HG03280 (cell line): ENCODE data around the gene RESP18.

Experiments
- ATAC-seq: cut with Tn5 transposase; IDR thresholded peaks from one replicate; pipeline ENCODE4 v1.9.1; 2021; ENCODE audit warnings: mild to moderate bottlenecking, moderate library complexity; ENCODE audit not compliant: unreplicated experiment

The RESP18 gene

DNA sequence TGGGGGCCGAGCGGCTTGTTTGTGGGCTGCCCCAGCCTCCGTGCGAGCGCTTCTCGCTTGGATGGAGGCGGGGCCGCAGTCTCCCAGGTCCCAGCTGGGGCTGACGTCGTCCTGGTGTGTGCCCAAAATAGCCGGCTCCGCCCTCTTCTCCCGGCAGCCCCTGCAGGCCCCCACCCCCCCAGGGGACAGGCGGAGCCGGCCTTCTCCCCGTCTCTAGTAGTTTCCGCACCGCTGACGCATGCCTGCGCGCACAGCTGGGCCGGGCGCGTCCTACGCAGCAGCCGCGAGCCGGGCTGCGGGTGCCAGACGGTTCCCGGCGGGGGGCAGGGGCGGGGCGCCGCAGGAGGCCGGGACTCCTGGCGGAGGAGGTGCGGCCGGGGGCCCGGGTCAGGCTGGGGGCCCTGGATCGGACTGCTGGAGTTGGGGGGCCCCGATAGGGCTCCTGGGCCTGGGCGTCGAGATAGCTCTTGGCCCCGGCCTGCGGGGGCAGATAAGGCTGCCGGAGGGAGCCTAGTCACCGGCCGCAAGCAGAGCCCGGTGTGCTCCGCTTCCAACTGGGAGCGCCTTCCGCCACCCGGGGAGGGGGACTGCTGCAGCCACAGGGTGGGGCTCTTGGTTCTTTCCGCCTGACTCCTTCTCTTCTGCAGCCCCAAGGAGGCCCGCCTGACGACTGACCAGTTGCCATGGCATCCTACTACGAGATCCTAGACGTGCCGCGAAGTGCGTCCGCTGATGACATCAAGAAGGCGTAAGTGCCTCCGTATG is 53.2 kb downstream of the RESP18 start, which contains the start of gene DNAJB2:
Gene DNAJB2, plus strand, starts transcription at position 216 of the 765 bp plus-strand sequence. Its CDS starts 468 bp downstream, at position 684.
- ATAC-seq = peak; percentile 85

DNA sequence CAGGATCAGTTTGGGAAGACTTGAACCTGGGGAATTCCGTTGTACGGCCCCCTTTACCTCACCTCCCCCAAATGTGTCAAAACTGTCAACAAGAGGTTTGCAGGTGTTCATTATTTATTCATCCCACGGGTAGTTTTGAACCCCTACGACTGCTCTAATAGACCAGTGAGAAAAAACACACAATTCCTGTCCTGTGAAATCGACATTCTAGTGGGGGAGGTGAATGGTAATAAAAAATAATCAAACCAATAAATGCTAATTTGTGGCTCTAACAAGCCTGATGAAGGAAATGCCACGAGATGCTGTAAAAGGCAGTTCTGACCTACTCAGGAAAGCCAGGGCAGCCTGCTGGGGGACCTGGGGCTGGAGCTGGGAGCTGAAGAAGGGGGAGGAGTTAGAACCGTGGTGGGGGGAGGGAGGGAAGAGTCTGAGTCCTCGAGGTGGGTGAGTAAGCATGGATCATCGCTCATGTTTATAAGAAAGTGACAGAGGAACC is 53.8 kb downstream of the RESP18 start:
- ATAC-seq = no peak

GRCh38 chr2:219277703-219278654 is 54.6 kb downstream of the RESP18 start:
- ATAC-seq = peak; percentile 26
